GM18508 (cell line): ENCODE data around the gene VPS37D.
"Not testable (repeated sequence)": the region's sequence is repeated elsewhere in the genome, so short reads cannot be mapped to it uniquely, and the experiment has no call there.

Experiments
- ATAC-seq: cut with Tn5 transposase; IDR thresholded peaks from one replicate; pipeline ENCODE4 v1.9.1; 2021; ENCODE audit warnings: moderate number of reproducible peaks; ENCODE audit not compliant: insufficient read depth, unreplicated experiment

Gene VPS37D, protein sequence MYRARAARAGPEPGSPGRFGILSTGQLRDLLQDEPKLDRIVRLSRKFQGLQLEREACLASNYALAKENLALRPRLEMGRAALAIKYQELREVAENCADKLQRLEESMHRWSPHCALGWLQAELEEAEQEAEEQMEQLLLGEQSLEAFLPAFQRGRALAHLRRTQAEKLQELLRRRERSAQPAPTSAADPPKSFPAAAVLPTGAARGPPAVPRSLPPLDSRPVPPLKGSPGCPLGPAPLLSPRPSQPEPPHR

GRCh38 chr7:73667344-73668102 is at the start of gene VPS37D:
TSS of gene VPS37D (plus strand) at chr7:73667831. CDS start at chr7:73667959, 128 bp downstream.
- ATAC-seq: no peak

DNA sequence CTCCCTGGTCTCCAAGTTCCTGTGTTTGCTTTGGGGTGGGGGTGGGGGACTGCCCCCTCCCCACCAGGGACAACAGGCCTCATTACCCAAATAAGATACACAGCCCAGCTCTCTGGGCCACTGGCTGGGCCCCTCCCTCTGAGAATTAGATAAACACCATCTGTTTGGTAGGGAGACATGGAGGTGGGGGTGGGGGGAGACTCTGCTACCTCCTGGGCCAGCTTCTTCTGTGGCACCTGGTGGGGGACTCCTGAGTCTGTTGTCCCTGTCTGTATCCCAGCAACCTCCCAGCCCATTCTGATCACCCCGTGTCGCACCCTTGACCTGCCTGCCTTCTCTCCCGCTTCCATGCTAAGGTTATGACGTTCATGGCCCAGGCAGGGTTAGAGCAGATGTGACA is 49.1 kb upstream of the VPS37D start:
- no peak for ATAC-seq

GRCh38 chr7:73619394-73619793 is 48.2 kb upstream of the VPS37D start:
- ATAC-seq: not testable (repeated sequence)

DNA sequence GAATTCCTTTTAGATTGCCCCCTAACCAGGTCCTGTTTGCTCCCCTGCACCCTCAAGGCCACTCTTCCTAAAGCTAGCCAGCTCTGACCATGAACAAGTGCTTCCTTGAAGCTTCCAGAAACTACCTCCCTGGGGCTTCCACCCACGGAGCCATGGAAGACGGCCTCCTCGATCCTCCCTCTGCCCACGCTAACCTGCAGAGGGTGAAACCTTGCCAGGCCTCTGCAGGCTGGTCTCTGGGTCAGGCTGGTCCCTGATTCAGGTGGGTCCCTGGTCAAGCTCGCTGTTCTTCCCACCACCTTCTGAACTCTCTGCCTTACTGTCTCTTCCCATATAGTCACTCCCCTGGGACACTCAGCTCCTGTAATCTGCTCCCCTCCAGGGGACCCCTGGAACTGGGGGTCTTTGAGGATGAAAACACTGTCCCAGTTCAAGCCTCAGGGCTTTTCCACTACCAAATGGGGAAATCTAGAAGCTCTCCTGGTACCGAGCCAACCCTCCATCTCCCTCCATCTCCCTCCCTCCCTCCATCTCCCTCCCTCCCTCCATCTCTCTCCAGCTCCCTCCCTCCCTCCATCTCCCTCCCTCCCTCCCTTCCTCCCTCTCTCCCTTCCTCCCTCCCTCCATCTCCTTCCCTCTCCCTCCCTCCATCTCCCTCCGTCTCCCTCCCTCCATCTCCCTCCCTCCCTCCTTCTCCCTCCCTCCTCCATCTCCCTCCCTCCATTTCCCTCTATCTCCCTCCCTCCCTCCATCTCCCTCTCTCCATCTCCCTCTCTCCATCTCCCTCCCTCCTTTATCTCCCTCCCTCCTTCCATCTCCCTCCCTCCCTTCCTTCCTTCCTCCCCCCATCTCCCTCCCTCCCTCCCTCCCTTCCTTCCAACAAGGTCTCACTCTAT is 46.2 kb upstream of the VPS37D start:
- no peak for ATAC-seq

GRCh38 chr7:73622527-73622908 is 45.1 kb upstream of the VPS37D start:
- ATAC-seq: no peak

DNA sequence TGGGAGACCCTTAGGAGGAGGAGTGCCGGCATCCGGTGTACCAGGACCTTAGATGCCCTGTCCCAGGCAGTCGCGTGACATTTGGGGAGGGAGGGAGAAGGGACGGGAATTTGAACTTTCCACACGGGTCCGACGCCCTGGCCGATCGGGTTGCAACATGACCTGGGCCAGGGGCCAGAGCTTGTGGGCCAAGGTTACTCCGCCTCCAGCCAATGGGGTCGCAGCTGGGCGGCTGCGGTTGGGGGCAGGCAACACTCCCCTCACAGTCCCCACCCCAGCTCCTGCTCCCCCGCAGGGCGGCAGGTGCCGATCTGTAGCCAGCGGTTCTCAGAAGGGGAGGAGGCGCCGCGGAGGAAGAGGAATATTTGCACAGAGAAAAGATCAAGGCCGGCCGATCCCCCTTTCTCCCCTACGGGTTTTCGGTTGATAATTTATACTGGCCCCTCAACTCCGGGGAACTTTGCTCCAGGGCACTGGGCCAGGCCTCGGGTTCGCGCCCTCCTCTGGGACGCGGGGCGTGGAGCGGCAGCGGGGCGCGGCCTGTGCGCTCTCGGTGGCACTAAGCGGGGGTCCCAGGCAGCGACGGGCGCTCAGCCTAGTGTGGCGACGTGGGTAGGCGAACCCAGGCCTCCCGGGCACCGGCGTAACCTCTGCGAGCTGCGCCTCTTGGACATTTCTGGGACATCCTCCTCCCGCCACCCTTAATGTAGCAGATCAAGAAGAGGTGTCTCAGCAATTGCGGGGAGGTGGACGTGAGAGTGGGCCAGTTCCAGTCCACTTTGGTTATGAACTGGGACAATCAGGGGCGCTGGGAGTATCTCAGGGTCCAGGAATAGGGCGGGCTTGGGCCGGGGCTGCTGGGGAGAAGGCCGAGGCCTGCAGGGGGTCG is 44.5 kb upstream of the VPS37D start:
- no peak for ATAC-seq

GRCh38 chr7:73623798-73624668 is 43.6 kb upstream of the VPS37D start, which contains the start of gene MLXIPL:
TSS of gene MLXIPL (minus strand) at chr7:73624522. CDS start at chr7:73624492, 30 bp downstream.
- ATAC-seq: no peak

DNA sequence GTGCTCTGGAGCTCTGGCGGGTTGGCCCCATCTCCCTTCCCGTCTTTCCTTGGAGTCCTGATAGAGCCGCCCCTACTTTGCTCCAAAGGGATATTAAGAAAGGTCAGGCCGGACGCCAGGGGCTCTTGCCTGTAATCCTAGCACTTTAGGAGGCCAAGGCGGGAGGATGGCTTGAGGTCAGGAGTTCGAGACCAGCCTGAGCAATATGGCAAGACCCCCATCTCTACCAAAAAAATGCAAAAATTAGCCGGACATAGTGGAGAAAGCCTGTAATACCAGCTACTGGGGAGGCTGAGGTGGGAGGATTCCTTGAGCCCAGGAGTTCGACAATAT is 43.0 kb upstream of the VPS37D start:
- ATAC-seq: no peak

GRCh38 chr7:73625276-73625675 is 42.4 kb upstream of the VPS37D start:
- no peak for ATAC-seq

- ATAC-seq: no peak
These were observed 40.8 kb upstream of the VPS37D start for GRCh38 chr7:73626814-73627213.

- no peak for ATAC-seq
These were observed 39.1 kb upstream of the VPS37D start for GRCh38 chr7:73628504-73628903.

DNA sequence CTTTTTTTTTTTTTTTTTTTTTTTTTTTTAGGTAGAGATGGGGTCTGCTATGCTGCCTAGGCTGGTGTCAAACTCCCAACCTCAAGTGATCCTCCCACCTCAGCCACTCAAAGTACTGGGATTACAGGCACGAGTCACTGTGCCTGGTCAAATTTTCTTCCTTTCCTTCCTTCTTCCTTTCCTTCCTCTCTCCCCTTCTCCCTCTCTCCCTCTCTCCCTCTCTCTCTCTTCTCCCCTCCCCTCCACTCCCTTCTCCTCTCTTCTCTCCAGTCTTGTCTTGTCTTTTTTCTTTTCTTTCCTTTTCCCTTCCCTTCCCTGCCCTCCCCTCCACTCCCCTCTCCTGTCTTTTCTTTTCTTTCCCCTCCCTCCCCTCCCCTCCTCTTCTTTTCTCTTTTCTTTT is 36.1 kb upstream of the VPS37D start:
- ATAC-seq: no peak

GRCh38 chr7:73633323-73633722 is 34.3 kb upstream of the VPS37D start:
- no peak for ATAC-seq

DNA sequence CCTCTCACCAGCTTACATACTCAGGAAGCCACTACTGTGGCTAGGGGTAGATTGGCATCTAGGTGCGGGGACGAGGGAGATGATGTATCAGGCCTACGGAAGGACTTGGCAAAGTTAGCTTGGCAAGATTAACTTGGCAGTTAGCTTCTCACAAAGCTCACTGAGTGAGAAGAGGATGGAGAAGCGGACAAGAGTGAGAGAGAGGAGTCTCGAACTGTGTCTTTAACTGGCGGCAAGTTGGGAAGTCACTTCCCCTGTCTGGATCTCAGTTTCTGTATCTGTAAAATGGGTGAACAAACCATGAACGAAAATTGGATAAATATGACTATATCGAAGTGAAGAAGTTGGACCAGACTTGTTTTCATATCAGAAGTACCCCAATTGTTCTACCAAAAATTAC is 33.8 kb upstream of the VPS37D start:
- ATAC-seq: no peak

GRCh38 chr7:73635428-73636200 is 32.0 kb upstream of the VPS37D start:
- no peak for ATAC-seq

DNA sequence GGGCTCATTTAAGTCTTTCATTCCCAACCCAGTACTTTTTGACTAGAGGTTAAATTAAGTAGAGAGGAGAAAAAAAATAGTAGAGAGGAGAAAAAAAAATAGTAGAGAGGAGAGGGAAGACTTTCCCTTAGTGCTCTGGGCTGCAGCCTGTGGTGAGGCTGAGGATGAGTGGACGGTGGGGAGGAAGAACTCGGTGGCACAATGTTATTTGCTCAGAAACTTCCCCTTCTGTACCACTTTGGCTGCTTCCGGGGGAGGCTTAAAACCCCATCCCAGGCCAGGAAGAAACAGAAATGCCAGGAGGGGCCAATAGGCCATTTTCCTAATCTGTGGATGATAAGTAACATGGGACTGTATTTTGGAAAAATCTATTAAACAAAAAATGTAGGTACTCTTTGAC is 28.7 kb upstream of the VPS37D start:
- ATAC-seq: no peak

- no peak for ATAC-seq
These were observed 24.8 kb upstream of the VPS37D start for GRCh38 chr7:73642834-73643233.

DNA sequence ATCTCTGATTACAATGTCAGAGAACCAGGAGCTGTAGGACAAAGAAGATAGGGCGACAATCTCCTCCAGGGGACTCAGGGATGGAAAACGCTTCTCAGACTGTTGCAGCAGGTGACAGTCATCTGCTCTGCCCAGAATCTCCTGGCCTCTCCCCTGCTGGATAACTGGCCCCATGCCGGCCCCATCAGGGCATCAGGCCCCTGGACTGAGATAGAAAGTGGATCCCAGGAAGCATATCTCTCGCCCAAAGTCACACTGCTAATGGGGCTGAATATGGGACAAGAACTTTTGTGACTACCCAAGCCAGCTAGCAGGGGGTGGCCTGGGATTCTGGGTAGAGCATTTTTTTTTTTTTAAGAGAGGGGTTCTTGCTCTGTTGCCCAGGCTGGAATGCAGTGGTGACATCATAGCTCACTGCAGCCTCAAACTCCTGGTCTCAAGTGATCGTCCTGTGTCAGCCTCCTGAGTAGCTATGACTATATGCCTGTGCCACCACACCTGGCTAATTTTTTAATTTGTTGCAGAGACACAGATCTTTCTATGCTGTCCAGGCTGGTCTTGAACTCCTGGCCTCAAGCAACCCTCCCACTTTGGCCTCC is 22.8 kb upstream of the VPS37D start:
- ATAC-seq: no peak
